HL-60/S4 (cell line): Measurements from ENCODE around the gene CCNY.

Experiments used
- in situ Hi-C: fragments of 300-500 bp; cut with MboI; formaldehyde crosslinking; loops from 2 replicates; pipeline ENCODE4 v1.14.3; 2022; ENCODE audit warnings: low sequenced_read_pairs

The CCNY gene

DNA sequence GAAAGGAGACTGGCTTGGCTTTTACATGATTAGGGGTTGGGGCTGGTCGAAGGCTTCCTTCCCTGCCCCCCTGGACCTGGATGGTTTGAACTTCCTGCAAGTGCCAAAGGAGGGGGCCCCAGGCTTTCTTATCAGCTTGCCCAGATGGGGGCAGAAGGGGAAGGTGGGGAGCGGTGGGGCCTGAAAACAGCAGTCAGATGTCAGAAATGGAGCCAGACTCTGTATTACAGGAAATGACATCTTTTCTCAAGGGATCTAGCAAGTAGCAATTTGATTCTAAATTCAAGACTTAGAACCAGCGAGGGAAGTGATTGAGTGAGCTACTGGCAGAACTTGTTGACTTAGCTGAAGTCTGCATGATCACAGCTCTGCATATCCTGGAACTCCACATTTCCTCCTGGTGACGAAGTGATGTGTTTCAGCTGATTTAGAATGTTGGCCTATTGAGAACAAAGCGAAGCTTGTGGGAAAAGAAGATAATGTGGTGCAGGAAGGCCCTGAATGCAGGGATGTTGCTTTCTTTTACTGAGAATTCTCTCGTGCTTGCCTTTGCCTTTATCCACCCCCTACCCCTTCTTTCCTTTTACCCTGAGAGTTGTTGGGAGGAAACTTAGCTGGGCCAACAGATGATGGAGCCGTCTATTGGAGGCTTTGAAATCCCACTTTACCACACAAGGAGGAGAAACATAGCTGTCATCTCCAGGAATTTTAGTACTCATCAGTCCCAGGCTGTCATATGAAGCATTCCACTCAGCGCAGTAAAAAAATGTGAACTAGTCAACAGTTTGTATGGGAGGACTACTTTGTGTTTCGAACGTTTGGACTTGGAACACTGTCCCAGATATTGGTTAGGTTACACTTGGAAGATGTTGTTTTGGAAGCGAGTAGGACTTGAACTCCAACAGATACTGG is 43.2 kb downstream of the CCNY start:
- in situ Hi-C loops, result no loop called here

DNA sequence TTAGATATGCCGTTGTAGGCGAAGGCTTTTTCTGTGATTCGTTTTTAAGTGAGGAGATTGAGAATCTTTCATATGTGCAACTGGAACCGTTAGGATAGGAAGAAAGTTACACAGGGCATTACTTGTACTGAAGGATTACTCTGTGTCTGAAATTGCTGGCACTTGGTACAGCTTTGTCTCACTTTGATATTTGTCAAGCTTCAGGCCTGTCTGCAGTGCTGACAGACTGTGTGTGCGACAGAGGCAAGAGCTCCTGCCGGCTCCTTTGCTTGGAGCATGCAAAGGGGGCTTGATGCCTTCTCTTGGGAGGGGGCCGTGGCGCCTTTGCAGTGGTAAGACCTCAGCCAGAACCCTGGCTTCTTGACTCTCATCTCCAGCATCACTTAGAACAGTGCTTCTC is 45.8 kb downstream of the CCNY start:
- in situ Hi-C loops, result no loop called here

DNA sequence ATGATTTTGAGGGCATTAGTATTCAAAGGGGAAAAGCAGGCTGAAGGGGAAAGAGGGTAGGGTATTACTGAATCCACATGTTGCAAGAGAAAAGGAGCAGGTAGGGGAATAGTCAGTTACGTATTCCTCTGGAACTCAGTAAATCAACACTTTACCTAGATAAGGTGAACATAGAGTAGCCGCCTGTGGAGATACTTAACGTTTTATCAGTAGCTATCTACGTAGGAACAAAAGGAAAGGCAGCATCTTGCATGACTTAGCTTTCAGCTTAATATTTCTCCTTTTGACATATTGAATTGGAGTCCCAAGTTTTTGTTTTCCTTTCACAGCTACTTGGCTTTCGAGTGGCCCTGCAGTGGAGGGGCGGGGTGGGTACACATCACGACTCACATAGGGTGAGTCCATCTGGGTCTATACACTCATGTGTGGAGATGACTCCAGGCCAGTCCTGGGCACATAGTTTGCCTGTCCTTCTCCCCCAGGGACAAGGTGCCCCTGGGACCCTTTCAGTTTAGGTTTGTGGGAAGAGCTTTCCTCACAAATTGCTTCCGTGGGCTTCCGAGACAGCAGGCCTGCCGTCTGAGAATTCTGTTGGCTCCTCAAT is 48.1 kb downstream of the CCNY start:
- in situ Hi-C loops, result no loop called here

DNA sequence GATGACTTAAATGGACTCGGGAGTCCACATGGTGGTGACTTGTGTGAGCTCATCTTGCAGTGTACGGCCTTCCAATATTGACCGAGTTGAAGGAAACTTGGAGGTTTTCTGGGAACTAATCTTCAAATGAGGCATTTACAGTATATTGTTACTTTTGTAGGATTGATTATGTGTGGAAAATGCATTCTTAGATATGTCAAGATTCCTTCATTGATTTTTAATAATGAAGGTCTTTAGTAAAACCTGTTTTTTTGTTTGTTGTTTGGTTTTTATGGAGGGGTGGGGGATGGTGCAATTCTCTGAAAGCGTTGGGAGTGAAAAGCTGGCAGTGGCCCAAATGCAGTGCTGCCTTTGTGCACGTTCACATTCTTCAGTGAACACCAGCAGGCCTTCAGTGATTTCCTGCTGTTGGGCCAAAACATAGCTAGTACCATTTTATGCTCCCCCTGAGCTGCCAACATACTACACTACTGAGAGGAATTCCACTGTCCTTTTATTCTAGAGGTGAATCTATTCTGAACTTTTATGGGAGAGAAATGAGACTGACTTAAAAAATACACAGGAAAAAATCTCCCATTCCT is 50.4 kb downstream of the CCNY start:
- in situ Hi-C loops, result no loop called here

DNA sequence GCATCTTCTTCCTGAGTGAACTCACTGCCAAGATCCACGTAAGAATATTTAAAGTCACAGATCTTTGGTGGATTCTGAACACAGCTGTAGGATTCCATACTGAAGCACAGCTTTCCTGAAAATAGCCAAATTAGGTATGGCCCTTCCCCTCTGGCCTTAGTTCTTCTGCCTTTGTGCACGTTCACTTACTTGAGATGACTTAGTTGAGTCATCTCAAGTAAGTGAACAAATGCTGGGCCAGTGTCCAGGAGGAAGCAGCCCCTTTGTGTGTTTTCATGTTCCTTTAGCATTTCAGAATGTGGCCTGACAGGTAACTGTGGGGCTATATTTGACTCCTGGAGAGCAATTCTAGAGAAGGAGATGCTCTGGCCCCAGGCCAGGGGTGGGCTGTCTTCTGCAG is 51.5 kb downstream of the CCNY start:
- in situ Hi-C loops, result no loop called here

DNA sequence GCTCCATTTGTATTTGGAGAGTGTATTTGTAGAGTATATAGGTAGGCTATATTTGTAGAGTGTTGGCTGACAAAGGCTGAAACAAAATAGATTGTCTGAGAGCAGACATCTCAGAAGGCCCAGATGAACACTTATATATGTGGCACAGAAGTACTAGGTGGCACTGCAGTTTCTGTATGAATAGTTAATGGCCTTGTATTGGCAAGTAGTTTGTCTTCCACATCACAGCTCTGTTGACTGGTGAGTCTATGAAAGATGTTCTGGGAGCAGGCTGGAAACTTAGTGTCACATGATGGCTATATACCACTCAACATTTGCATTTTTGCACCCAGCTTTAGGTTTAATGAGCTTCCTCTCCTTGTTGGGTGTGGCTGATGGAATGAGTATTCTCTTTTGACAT is 51.9 kb downstream of the CCNY start:
- in situ Hi-C loops, result no loop called here

DNA sequence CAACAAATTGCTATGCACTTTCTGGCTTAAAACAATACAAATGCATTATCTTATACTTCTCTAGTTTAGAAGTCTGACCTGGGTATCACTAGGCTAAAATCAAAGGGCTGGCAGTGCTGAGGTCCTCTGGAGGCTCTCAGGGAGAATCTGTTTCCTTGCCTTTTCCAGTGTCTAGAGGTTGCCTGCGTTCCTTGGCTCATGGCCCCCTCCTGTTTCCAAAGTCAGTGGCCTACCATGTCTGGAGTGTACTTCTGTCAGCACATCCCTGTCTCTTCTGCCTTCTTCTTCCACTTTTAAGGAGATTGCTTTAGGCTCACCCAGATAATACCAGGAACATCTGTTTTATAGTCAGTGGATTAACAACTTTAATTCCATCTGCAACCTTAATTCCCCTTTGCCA is 52.4 kb downstream of the CCNY start:
- in situ Hi-C loops, result no loop called here

DNA sequence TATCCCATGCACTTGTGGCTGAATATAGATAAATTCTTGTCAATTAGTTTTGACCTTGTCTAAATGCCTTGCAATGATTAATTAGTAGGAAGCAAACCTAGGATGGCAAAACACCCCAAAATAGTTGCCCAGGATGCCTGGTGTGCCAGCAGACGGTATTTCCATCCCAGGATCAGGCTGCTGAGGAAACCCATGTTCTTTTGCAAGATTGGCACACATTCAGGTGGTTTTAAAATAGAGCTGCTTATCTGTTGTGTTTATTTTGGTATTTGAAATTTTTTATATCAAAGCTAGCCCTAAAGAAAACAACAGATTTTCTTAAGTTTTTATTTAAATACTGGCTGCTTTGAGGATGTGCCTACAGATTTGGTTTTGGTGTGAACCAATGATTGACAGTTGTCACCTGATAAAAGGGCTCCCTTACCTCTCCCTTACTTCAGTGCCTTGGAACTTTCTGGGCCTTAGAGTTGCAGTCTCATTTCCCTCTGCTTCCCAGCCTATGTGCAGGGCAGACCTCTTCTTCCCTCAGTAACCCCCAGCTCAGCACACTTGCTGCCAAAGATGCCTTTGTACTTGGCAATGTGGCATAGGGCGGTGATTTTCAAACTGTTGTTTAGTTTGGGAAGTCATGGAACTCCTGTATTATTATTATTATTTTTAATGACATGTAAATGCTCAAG is 54.0 kb downstream of the CCNY start:
- in situ Hi-C loops, result no loop called here

DNA sequence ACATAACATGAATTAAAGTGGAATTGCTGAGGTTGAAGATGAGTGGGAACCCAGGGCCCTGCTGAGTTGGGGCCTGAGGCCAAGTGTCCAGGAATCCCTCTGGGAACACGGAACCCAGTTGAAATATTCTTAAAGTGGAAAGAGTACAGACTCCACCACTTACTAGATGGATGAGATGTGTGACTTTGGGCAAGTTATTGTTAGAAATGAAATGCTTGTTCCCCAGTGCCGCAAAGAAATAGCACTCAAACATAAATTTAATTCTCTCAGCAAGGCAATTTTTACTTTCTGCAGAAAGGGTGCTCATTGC is 54.5 kb downstream of the CCNY start:
- in situ Hi-C loops, result no loop called here

DNA sequence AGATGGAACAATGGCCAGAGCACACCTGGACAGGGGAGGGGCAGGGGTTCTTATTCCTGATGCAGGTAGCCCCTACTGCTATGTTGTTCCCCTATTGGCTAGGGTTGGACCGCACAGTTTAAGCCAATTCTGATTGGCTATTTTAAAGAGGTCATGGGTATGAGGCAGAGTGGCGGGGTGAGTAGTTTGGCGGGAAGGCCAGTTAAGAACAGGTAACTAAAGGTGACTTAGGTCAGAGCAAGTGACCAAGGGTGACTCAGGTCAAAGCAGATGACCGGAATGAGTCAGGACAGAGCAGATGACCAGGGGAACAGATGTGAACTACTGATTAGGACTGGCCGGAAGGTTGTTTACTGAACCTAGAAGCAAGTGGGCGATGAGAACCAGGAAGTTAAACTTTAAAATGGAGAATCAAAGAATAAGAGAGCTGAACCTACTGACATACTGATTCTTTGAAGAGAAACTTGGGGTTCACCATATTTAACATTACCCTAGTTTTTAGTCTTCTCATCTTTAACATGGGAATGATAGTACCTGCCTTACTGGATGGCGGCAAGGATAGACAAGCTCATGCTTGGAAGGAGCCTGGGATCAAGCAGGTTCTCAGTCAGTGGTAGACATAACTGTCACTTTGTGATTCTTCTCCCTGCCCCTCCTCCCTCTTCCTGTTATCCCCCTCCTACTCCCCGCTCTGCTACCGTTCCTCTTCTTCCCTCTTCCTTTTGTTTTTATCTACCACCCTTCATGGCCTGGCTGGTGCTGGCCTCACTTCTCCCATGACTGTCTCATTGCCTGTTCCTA is 55.0 kb downstream of the CCNY start:
- in situ Hi-C loops, result no loop called here

DNA sequence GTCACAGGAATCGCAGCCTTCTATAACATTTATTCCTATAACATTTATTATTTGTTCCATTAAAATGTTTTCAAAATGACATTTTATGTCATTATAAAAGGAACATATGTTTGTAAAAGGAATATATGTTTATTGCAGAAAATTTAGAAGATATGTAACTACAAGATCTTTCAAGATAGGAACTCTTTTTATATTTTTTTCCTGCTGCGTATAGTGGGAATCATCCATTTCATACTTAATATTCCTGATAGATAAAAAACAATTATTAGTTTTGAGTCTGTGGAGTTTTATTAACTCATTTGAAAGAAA is 55.6 kb downstream of the CCNY start:
- in situ Hi-C loops, result no loop called here

DNA sequence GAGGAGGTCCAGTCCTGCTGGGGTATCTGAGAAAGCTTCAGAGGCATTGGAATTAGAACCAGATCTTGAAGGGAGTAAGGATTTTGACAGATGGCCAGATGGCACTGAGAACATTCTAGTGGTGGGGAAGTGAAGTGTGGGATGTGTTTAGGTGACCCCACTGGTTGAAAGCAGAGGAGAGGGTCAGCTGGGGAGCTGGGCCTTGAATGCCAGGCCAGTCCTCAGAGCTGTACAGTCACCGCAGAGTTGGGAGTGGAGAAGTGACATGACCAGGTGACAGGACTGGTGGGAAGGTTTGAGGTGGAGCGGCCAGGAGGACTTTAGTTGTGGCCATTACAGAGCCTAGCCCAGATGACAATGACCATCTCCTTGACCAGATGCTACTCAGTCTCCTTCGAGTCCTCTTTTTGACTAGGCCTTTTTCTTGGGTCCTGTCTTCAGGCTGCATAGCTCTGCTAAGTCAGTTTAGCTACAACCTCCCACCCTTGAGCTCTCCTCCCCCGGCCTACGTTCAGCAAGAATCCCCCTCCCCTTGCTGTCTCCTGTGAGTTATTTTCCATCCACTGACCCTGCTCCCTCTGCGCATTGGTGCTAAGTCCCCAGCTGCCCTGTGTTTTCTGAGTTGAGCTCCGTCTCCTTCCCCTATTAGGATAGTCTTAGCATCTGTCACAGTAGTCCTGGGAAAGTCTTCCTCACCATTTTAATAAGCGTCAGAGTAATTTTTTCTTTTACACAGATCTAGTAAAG is 56.3 kb downstream of the CCNY start:
- in situ Hi-C loops, result no loop called here

DNA sequence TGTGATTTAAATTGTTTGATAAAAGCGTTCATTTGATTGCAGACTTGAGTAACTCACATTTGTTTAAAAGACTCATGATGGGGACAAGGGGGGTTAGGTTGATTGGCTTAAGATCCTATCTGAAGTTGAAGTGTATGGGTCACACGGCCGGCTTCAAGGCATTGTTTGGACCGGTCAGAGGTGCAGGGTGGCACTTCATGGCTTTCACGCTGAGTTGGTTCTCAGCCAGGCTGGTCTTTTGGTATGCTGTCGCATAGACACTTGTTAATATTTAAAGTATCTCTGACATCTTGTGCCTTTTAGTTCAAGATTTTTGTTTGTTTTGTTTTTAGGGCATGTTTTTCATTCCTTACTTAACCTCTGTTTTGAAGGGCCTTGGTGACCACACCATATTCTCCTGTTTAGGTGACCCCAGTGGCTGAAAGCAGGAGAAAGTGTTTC is 58.1 kb downstream of the CCNY start:
- in situ Hi-C loops, result no loop called here

DNA sequence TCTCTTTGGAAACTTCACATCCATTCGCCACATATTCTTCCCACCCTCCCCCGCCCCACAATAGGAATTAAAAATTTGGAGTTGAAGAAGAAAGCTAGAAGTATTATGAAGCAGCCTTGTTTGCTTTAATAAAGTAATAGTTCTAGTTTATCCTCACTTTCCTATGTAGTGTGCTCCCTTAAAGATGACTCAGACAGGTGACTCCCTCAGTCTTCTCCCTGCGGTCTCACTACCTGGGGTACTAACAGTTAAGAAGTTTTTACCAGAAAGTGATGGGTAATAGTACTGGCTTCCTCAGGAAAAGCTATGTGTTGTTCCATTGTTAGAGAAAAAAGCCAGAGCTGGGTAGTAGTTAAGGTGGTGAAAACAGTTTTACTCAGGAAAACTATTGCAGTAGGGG is 58.6 kb downstream of the CCNY start:
- in situ Hi-C loops, result no loop called here

DNA sequence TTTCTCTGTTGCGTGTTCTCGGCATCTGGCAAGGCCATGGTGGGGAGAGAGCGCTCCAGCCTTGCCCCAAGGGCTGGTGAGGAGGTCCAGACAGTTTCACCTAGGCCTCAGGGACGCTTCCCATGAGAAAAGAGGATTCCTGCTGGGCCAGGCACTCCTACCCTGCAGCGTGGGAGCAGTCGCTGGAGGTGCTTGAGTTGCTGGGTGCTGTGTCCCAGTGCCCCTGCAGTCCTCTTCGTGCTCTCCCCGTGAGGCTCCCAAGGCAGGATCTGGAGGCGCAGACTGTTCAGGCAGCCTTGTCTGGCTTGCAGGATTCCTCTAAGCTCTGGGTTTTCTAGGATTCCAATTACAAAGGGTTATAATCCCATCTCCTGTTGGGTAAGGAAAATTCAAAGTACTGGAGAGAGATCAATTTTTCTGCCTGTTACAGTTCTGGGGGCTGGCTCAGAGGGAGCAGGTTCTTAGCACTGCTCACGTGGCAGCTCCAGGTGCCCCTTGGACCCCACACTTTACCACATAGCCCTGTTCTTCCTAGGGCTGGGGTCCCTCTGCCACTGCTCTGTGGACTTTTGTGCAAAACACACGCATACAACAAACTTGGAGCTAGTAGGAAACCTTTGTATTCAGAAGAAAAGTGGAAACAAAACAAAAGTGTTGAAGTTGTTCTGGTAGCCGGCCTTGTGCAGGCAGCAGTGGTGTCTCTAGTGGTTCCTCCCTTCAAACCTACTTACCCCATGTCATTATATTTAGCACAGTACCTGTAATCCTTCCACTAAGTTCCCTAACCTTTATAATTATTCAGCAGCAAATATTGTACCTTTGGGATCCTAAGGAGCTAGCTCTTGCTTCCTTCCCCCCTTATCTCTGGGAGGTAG is 60.5 kb downstream of the CCNY start:
- in situ Hi-C loops, result no loop called here

DNA sequence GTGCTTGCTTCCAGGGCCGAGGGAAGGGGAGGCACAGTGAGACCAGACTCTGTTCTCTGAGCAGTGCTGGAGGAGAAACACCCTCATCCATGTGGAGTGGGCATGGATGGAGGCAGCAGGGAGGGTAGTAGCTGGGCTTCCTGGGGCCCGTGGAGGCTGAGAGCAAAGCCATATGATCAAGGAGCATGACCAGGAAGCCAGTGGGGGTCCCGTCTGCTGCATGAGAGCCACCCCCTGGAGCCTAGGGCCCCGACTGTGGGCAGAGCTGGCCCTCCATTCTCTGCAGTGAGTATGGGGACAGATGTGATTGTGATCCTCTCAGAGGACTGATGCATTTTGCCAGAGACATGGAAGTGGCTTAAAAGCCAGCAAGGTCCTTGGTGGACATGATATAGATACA is 61.6 kb downstream of the CCNY start:
- in situ Hi-C loops, result no loop called here

DNA sequence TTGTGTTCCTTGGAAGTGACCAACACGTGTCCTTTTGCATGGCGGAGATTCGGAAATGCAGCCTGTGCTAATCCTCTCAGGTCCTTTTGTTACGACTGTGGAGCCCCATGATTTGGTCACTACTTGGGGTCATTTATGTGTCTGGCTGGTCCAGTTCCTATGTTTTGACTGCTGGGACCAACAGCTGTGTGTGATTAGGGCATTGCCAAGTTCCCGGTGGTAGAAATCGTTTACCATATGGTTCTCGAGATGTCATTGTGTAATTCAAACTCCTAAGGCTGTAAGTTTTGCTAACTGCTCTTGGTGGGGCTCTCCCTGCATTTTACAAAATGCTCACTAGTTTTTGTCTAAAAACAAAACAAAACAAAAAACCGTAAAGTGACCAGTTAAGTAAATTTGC is 62.0 kb downstream of the CCNY start:
- in situ Hi-C loops, result no loop called here

DNA sequence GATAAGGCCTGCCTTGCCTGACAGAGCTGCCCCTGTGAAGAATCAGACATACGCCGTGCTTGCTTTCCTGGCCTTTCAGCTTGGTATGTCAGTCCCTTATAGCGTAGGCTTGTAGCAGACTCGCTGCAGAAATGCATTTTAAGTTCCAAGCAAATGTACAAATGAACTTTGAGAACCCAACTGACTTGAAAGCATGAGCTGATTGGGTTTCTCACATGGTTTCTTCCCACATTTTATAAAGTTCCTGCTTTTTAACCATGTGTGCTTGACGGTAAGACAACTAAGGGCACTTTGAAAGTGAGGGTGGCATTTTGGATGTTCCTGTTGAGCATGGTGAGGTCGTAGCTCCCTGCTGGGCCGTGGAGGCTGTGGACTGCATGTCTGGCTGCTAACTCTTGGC is 62.6 kb downstream of the CCNY start:
- in situ Hi-C loops, result no loop called here

DNA sequence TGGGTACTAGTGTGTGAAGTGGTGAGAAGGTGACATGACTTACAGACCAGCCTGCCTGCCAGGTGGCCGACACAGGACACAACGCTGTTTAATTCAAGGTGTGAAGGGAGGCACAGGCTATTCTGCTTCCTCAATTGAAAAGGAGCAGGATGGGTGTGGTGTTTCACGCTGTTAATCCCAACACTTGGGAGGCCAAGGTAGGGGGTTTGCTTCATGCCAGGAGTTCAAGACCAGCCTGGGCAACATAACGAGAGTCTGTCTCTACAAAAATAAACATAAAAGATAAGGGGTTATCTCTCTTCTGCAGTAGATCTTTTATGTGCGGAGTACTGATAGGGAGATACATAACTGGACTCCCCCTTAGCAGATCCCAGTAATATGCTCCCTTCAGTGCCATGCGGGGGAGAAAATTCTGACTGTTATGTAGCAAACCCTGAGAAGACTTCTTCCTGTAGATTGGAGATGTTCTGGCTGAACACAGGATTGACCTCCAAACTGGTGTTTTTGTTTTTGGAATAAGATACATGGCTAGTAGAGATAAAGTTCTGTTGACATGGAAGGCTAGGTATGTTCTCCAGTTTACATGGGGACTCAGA is 63.2 kb downstream of the CCNY start:
- in situ Hi-C loops, result no loop called here
